GM18909 (cell line): ENCODE measurements around the gene SIM2.

Experiments
- ATAC-seq: cut with Tn5 transposase; IDR thresholded peaks from one replicate; pipeline ENCODE4 v1.9.1; 2021; ENCODE audit warnings: mild to moderate bottlenecking; ENCODE audit not compliant: unreplicated experiment, poor library complexity

Gene SIM2

GRCh38 chr21:36699546-36700294, 805 bp downstream of the SIM2 start:
- no peak for ATAC-seq

GRCh38 chr21:36700295-36700970, 1.5 kb downstream of the SIM2 start:
- ATAC-seq = no peak

GRCh38 chr21:36700971-36701755, 2.2 kb downstream of the SIM2 start:
- no peak for ATAC-seq

DNA sequence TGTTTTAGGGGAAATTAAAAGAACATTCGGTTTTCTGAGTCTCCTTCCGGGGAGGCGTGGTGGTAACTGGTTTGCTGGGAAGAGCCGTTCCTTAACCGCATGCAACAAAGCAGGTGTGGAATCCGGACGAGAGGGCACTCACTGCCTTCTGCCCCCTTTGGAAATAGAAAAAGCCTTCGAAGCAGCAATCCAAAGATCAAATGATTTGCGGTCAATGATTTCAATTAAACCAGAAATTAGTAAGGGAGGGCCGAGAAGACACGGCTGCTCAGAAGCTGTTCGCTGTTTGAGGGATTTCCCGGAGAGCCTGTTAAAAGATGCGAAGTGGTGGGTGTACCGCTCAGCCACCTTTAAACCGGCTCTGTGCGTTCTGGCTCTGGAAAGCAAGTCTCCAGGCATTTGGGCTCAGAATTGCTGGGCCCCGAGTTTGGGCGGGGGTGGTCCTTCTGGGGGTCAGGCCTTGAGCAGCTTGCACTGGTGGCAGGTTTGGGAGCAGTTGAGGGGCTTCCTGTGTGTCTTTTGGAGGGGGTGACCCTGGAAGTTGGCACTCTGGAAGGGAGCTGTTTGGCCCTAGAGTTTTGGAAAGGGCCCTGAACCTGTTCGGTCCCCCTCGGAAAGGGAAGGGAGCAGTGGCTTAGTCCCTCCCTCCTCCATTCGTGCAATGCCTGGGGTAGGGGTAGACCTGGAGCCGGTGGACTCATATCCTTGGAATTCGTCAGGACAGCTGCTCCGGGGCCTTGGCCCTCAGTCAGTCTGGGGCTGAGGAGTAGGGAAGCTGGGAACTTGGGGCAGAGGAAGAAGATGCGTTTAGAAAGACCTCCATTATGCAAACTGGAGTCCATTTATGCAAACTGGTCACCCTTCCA, 3.1 kb downstream of the SIM2 start:
- ATAC-seq = no peak

GRCh38 chr21:36702622-36702968, 3.7 kb downstream of the SIM2 start:
- ATAC-seq = no peak

- no peak for ATAC-seq
Measured at GRCh38 chr21:36703123-36703522, 4.2 kb downstream of the SIM2 start.

DNA sequence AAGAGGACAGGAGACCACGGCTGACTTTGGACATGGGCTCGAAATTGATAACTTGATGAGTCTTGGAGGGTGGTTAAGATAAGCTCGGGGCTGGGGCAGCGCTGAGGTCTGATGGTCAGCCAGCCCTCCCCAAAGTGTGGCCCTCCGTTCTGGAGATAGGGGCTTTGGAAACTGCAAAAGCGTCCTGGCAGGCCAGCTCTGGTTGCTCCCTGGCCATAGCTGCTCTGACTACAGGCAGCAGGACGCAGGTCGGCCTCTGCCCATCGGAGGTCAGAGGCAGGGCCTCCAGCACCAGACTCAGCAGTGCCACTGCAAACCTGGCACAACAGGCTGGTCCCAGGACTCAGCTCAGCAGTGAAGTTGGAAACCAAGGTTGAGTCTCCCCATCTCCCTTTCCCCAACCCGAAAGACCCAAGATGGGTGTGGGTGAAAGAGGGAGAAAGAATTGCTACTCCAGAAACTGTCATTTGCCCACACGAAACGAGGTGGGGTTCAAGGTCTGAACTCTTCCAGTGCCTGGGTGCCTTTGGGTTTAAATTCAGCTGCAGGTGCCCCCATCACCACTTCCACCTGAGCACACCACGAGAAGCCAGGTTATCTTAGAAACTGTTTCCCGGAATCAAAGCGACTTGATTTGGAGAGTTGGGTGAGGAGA, 4.8 kb downstream of the SIM2 start:
- no peak for ATAC-seq

GRCh38 chr21:36704281-36704957, 5.5 kb downstream of the SIM2 start:
- no peak for ATAC-seq

- no peak for ATAC-seq
Measured at GRCh38 chr21:36704958-36705678, 6.2 kb downstream of the SIM2 start.

- ATAC-seq = no peak
Measured at GRCh38 chr21:36705679-36706481, 7.0 kb downstream of the SIM2 start.

GRCh38 chr21:36706482-36706852, 7.6 kb downstream of the SIM2 start:
- no peak for ATAC-seq

DNA sequence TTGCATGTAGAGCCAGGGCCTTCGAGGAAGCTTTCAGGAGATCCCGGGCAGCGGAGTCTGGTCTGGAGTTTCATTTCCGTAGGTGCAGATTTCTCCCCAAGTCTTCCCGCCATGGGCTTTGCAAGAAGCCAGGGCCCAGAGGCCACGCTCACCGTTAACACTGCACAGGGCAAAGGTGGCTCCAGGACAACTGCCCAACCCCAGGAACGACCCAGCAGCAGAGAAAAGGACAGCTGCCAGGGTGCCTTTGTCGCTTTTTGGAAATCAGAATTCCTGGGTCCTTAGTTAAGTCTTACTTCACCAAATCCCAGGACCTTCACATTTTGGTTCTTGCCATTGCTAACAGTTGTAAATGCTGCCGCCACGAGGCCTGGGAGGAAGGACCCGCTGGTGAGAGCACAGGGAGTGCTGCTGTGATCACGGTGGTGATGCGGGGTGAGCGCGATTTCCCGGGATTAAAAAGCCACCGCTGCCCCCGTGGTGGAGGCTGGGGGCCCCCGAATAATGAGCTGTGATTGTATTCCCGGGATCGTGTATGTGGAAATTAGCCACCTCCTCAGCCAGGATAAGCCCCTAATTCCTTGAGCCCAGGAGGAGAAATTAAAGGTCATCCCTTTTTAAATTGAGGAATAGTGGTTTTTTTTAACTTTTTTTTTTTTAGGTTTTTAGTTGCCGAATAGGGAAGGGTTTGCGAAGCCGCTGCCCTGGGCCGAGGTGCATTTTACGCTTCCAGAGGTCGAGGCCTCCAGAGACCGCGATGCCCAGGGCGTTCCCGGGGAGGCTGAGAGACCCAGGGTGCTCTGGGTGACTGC, 8.2 kb downstream of the SIM2 start:
- no peak for ATAC-seq

- no peak for ATAC-seq
Measured at GRCh38 chr21:36707763-36708285, 8.9 kb downstream of the SIM2 start.

- no peak for ATAC-seq
Measured at GRCh38 chr21:36708286-36709029, 9.5 kb downstream of the SIM2 start.

- no peak for ATAC-seq
Measured at GRCh38 chr21:36709030-36709867, 10.3 kb downstream of the SIM2 start.
